Measurements from ENCODE around the gene BAIAP2L2. TPM values are rescaled to one million over a fixed set of nuclear protein-coding genes. Genes with fewer than 3 reads are reported as not detected.

BAIAP2L2 gene
- total RNA-seq, 1 donor from 2014 or later: 6.5 TPM

DNA sequence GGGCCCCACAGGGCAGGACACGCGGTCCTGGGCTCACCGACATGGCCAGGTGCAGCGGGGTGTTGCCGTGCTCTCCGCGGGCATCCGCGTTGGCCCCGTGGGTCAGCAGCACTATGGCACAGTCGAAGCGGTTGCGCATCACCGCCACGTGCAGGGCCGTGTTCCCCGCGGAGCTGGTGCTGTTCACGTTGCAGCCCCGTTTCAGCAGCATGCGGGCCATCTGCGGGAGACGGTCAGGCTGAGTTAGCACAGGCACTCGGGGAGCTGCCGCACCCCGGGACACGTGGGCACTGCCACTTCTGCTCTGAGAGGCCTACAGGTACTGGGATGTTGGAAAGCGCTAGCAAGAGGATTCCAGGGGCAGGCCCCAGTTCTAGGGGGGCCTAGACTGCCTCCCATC, 22.3 kb upstream of the BAIAP2L2 start:
- DNase-seq (ENCODE audit: low spot score, unreplicated experiment): no peak

DNA sequence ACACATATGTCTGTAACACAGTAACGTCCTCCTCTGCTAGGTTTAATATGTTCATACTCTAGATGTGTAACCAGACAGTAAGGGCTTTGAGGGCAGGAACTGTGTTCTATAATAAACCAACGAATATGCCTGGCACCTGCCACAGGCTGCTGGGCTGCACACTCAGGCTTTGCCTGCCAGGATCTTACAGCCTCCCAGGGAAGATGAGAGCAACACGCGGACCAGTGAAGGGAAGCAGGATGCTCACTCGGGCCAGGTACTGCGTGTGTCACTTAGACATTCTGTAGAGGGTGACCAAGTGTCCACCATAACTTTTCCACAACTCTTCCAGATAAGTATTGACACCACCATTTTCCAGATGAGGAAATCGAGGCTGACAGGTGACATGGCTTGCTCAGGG, 21.7 kb upstream of the BAIAP2L2 start:
- no peak overlapping the region for H3K27ac Mint-ChIP-seq
- no peak overlapping the region for H3K4me3 Mint-ChIP-seq (ENCODE audit: low read depth)
- no peaks in the 10 kb centered on the region for H3K27me3 Mint-ChIP-seq
- H3K4me1 Mint-ChIP-seq (ENCODE audit: low read depth): no peaks in the 10 kb centered on the region
- peaks cover 8% of the 10 kb centered on the region for H3K36me3 Mint-ChIP-seq (ENCODE audit: insufficient read depth)
- H3K9me3 Mint-ChIP-seq (ENCODE audit: low read depth): no peaks in the 10 kb centered on the region
- TF ChIP-seq, protein P1, sequence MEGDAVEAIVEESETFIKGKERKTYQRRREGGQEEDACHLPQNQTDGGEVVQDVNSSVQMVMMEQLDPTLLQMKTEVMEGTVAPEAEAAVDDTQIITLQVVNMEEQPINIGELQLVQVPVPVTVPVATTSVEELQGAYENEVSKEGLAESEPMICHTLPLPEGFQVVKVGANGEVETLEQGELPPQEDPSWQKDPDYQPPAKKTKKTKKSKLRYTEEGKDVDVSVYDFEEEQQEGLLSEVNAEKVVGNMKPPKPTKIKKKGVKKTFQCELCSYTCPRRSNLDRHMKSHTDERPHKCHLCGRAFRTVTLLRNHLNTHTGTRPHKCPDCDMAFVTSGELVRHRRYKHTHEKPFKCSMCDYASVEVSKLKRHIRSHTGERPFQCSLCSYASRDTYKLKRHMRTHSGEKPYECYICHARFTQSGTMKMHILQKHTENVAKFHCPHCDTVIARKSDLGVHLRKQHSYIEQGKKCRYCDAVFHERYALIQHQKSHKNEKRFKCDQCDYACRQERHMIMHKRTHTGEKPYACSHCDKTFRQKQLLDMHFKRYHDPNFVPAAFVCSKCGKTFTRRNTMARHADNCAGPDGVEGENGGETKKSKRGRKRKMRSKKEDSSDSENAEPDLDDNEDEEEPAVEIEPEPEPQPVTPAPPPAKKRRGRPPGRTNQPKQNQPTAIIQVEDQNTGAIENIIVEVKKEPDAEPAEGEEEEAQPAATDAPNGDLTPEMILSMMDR (IDR thresholded peaks at IDR 0.05; ENCODE audit: unreplicated experiment): no peak
- no peak for DNase-seq (ENCODE audit: low spot score, unreplicated experiment)

More for the DNA sequence above, 22.3 kb upstream of the BAIAP2L2 start:
- Mint-ChIP-seq H3K4me3 (ENCODE audit: low read depth) (no peak overlapping the region), H3K27ac (no peak overlapping the region), H3K4me1 (ENCODE audit: low read depth) (no peaks in the 10 kb centered on the region), H3K36me3 (ENCODE audit: insufficient read depth) (peaks cover 8% of the 10 kb centered on the region), H3K9me3 (ENCODE audit: low read depth) (no peaks in the 10 kb centered on the region), H3K27me3 (no peaks in the 10 kb centered on the region)
- TF ChIP-seq, protein P1 (IDR thresholded peaks at IDR 0.05; ENCODE audit: unreplicated experiment): no peak

DNA sequence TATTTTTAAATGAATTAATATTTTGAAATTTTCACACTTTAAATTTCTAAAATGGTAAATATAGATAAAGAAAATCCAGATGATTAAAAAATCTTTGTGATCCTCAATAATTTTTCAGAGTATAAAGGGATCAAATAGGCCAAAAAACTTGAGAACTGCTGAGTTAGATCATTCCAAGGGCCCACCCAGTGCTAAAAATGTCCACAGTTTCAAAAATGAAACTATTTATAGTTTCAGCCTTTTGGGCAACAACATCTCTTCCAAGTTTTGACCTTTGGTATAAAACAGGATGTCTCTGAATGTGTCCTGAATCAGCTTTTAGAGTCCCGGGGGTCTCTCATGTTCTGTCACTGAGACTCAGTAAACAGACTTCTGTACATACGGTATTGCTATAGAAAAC, 20.9 kb upstream of the BAIAP2L2 start:
- Mint-ChIP-seq H3K36me3 (ENCODE audit: insufficient read depth) (peaks cover 11% of the 10 kb centered on the region), H3K27me3 (no peaks in the 10 kb centered on the region), H3K4me1 (ENCODE audit: low read depth) (no peaks in the 10 kb centered on the region), H3K27ac (no peak overlapping the region), H3K9me3 (ENCODE audit: low read depth) (no peaks in the 10 kb centered on the region), H3K4me3 (ENCODE audit: low read depth) (no peak overlapping the region)
- no peak for DNase-seq (ENCODE audit: low spot score, unreplicated experiment)
- TF ChIP-seq, protein P1 (IDR thresholded peaks at IDR 0.05; ENCODE audit: unreplicated experiment): no peak

DNA sequence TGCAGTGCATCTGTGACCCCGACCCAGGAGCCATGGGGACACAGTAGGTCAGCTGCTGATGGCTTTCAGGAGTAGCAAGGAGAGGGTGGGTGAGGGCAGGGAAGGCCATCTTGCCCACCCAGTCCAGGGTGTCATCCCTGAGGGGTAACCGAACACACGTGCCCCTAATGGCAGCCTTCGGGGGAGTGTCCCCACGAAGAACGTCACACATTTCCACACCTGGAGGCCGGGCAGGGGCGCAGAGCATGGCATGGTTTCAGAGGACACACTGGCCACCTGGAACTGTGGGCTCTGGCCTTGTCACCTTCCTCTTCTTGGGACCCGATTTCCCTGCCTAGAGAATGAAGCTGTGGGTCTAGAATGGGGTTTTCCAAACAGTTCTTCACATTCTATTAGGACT, 19.4 kb upstream of the BAIAP2L2 start:
- no peaks in the 10 kb centered on the region for H3K27me3 Mint-ChIP-seq
- no peaks in the 10 kb centered on the region for H3K9me3 Mint-ChIP-seq (ENCODE audit: low read depth)
- H3K4me3 Mint-ChIP-seq (ENCODE audit: low read depth): no peak overlapping the region
- TF ChIP-seq, protein P1 (IDR thresholded peaks at IDR 0.05; ENCODE audit: unreplicated experiment): no peak
- no peak overlapping the region for H3K27ac Mint-ChIP-seq
- DNase-seq (ENCODE audit: low spot score, unreplicated experiment): no peak
- H3K4me1 Mint-ChIP-seq (ENCODE audit: low read depth): no peaks in the 10 kb centered on the region
- peaks cover 5% of the 10 kb centered on the region for H3K36me3 Mint-ChIP-seq (ENCODE audit: insufficient read depth)

DNA sequence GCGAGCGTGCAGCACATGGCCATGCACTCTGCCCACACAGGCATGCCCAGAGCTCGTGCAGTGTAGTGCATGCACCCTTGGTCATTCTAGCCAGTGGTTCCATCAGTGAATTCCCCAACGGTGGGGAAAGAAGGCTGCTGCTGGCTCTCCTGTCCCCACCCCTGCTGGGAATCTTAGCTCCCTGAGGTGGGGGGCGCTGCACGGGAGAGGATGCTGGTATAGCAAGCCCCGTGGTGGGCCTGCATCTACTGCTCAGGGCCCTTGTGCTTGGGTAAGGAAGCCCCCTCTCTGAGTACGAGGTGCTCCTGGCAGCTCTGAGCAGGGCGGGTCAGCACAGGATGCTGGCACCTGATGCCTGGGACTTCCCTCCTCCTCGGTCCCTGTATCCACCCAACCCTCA, 18.5 kb upstream of the BAIAP2L2 start:
- no peak overlapping the region for H3K4me3 Mint-ChIP-seq (ENCODE audit: low read depth)
- TF ChIP-seq, protein P1 (IDR thresholded peaks at IDR 0.05; ENCODE audit: unreplicated experiment): no peak
- H3K9me3 Mint-ChIP-seq (ENCODE audit: low read depth): no peaks in the 10 kb centered on the region
- H3K27ac Mint-ChIP-seq: no peak overlapping the region
- peaks cover 4% of the 10 kb centered on the region for H3K36me3 Mint-ChIP-seq (ENCODE audit: insufficient read depth)
- DNase-seq (ENCODE audit: low spot score, unreplicated experiment): no peak
- H3K27me3 Mint-ChIP-seq: no peaks in the 10 kb centered on the region
- no peaks in the 10 kb centered on the region for H3K4me1 Mint-ChIP-seq (ENCODE audit: low read depth)
